ENCODE data around the gene ADGRB3. TPM values are rescaled to one million over a fixed set of nuclear protein-coding genes. Genes with fewer than 3 reads are reported as not detected.

ADGRB3 gene
- polyA plus RNA-seq, 3 donors = 0.04 to 0.23 (median 0.05) TPM

GRCh38 chr6:68704485-68704884 lies 69.4 kb downstream of the ADGRB3 start:
- no peaks in the 10 kb centered on the region for H3K27me3 Mint-ChIP-seq (ENCODE audit: low read depth in 3 of 3)
- Histone ChIP-seq H3K4me2 (replicated peaks; ENCODE audit: extremely low read depth, low read length, poor library complexity, severe bottlenecking) (no peak overlapping the region), H3K9ac (ENCODE audit: insufficient read depth, low read length, poor library complexity, severe bottlenecking) (no peak overlapping the region), H2AFZ (ENCODE audit: insufficient read depth, low read depth, low read length, poor library complexity, severe bottlenecking) (no peak overlapping the region), H4K20me1 (ENCODE audit: insufficient read depth, low read length) (no peaks in the 10 kb centered on the region), H3K79me2 (ENCODE audit: insufficient read depth, low read length) (no peaks in the 10 kb centered on the region), H3K4me3 (replicated peaks in 1 of 3; ENCODE audit: low read depth in 2 of 3, low read length in 3 of 3) (no peak overlapping the region), H3K27me3 (ENCODE audit: control insufficient read depth in 2 of 2, insufficient read depth in 2 of 2, low read length in 2 of 2) (no peaks in the 10 kb centered on the region), H3K27ac (ENCODE audit: low read depth in 1 of 2, low read length in 2 of 2) (no peak overlapping the region), H3K36me3 (replicated peaks in 1 of 2; ENCODE audit: control insufficient read depth in 1 of 2, insufficient read depth in 2 of 2, low read length in 2 of 2) (no peaks in the 10 kb centered on the region), H3K9me3 (replicated peaks in 1 of 2; ENCODE audit: control insufficient read depth in 1 of 2, insufficient read depth in 1 of 2, low read length in 2 of 2) (no peaks in the 10 kb centered on the region), H3K4me1 (ENCODE audit: control insufficient read depth in 1 of 2, insufficient read depth in 2 of 2, low read length in 2 of 2) (no peaks in the 10 kb centered on the region)
- H3K27ac Mint-ChIP-seq = no peak overlapping the region
- intact Hi-C loops (cut with micrococcal nuclease) = no loop called here
- no peaks in the 10 kb centered on the region for H3K4me1 Mint-ChIP-seq
- TF ChIP-seq CTCF (IDR thresholded peaks at IDR 0.05) = no peak
- no peak overlapping the region for H3K4me3 Mint-ChIP-seq
- no peak for DNase-seq
- H3K9me3 Mint-ChIP-seq = peaks cover 0 to 2% (median 0%) of the 10 kb centered on the region in 7 donors
- no peaks in the 10 kb centered on the region for H3K36me3 Mint-ChIP-seq

GRCh38 chr6:68709091-68709490 lies 74.0 kb downstream of the ADGRB3 start:
- no peaks in the 10 kb centered on the region for H3K4me1 Mint-ChIP-seq
- DNase-seq = no peak
- no peaks in the 10 kb centered on the region for H3K79me2 ChIP-seq (ENCODE audit: insufficient read depth, low read length)
- H3K9me3 Mint-ChIP-seq = peaks cover 0 to 1% (median 0%) of the 10 kb centered on the region in 7 donors
- no CpG with 5 or more reads among the region's 2 CpGs for WGBS (ENCODE audit: insufficient coverage)
- no peak overlapping the region for H3K9ac ChIP-seq (ENCODE audit: insufficient read depth, low read length, poor library complexity, severe bottlenecking)
- H3K9me3 ChIP-seq (replicated peaks in 1 of 2; ENCODE audit: control insufficient read depth in 1 of 2, insufficient read depth in 1 of 2, low read length in 2 of 2) = no peaks in the 10 kb centered on the region
- H3K27me3 ChIP-seq (ENCODE audit: control insufficient read depth in 2 of 2, insufficient read depth in 2 of 2, low read length in 2 of 2) = no peaks in the 10 kb centered on the region
- peaks cover 0 to 2% (median 0%) of the 10 kb centered on the region in 3 donors for H3K27me3 Mint-ChIP-seq (ENCODE audit: low read depth in 3 of 3)
- H2AFZ ChIP-seq (ENCODE audit: insufficient read depth, low read depth, low read length, poor library complexity, severe bottlenecking) = no peak overlapping the region
- no peak overlapping the region for H3K4me3 Mint-ChIP-seq
- H3K4me3 ChIP-seq (replicated peaks in 1 of 3; ENCODE audit: low read depth in 2 of 3, low read length in 3 of 3) = no peak overlapping the region
- H3K27ac ChIP-seq (ENCODE audit: low read depth in 1 of 2, low read length in 2 of 2) = no peak overlapping the region
- intact Hi-C loops (cut with micrococcal nuclease) = no loop called here
- H3K36me3 ChIP-seq (replicated peaks in 1 of 2; ENCODE audit: control insufficient read depth in 1 of 2, insufficient read depth in 2 of 2, low read length in 2 of 2) = no peaks in the 10 kb centered on the region
- no peaks in the 10 kb centered on the region for H3K36me3 Mint-ChIP-seq
- no peak for TF ChIP-seq CTCF (IDR thresholded peaks at IDR 0.05)
- H3K4me1 ChIP-seq (ENCODE audit: control insufficient read depth in 1 of 2, insufficient read depth in 2 of 2, low read length in 2 of 2) = no peaks in the 10 kb centered on the region
- H3K4me2 ChIP-seq (replicated peaks; ENCODE audit: extremely low read depth, low read length, poor library complexity, severe bottlenecking) = no peak overlapping the region
- H3K27ac Mint-ChIP-seq = no peak overlapping the region
- H4K20me1 ChIP-seq (ENCODE audit: insufficient read depth, low read length) = no peaks in the 10 kb centered on the region
